ENCODE data around the gene SKAP2. TPM values are rescaled to one million over a fixed set of nuclear protein-coding genes. Genes with fewer than 3 reads are reported as not detected.

The SKAP2 gene
- polyA plus RNA-seq, 4 donors, result 7.6 to 44.2 (median 14.4) TPM

DNA sequence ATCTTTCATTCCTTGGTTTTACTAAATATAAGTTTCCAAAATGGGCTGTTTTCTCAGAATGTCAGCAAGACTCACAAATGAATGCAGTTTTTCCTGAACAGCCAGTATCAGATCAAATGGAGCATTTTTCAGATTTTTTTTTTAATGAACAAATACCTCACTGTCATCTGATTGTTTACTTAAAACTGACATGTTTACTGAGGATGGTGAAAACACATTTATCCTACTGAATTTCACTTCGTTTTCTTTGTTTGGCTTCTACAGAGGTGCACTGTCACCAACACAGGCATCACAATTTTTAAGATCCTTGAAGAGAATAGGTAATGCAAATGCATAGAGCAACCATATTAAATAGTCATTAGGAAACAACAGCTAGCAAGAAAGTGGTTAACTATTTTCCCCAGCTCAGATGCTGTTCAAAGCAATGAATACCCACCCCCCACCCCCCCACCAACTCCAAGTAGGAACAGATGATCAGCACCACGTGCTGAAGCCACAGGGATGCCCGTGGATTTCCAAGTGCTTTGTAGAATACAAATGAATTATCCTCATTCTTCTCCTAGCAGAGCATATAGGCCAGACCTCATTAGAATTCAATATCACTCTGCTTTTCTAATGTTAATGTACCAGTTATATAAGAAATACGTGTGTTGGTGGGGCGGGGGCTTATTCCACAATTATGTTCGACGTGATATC is 205.9 kb downstream of the SKAP2 start:
- Histone ChIP-seq H3K27me3 (ENCODE audit: control insufficient read depth in 3 of 3, insufficient read depth in 3 of 3, low read length in 3 of 3) (no peaks in the 10 kb centered on the region), H3K9me3 (ENCODE audit: control insufficient read depth in 2 of 2, insufficient read depth in 1 of 2, low read depth in 1 of 2, low read length in 1 of 2) (no peaks in the 10 kb centered on the region), H3K4me3 (ENCODE audit: low read depth in 1 of 3, low read length in 3 of 3) (no peak overlapping the region), H3K4me1 (ENCODE audit: control insufficient read depth in 3 of 3, insufficient read depth in 2 of 3, low read depth in 1 of 3, low read length in 2 of 3) (no peaks in the 10 kb centered on the region), H3K36me3 (ENCODE audit: control insufficient read depth in 3 of 3, insufficient read depth in 2 of 3, low read depth in 1 of 3, low read length in 3 of 3) (no peaks in the 10 kb centered on the region), H3K27ac (ENCODE audit: low read depth in 1 of 3, low read length in 2 of 3) (no peak overlapping the region)
- WGBS, 3 donors, result 82 to 88% (median 82%) methylated on average over 7 of the region's 7 CpGs
- no peak for FAIRE-seq
- DNase-seq, result no peak

DNA sequence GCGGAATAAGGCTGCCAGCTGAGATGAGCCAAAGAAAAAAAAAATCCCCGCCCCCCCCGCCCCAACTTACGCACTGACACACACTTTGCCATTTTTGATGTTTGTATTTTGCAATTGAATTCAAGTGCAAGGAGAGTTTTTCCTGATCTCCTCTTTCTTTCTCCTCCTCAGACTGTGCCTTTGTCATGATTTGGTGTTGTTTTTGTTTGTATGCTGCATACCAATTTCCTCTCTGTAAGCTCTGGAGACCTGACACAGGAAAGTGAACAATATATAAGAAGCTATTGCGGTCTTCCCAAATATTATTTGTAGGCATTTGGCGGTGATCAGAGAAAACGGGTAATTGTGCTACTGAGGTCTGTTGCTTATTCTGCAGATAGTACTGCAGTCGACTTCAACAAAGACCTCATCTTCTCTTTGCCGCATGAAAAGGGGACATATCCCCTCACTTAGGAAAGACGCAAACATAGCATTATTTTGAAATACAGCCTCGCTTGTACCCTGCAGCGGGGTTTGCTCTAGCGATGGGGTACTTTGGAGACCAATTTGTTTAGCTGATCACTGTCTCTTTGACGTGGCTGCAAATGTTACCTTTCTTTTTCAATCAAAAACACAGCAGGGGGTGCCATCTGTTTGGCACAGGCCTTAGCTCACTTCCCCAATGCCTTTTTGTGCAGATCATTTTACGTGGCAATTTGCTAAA is 206.6 kb downstream of the SKAP2 start:
- Histone ChIP-seq H3K27me3 (ENCODE audit: control insufficient read depth in 3 of 3, insufficient read depth in 3 of 3, low read length in 3 of 3) (no peaks in the 10 kb centered on the region), H3K27ac (ENCODE audit: low read depth in 1 of 3, low read length in 2 of 3) (no peak overlapping the region), H3K4me3 (ENCODE audit: low read depth in 1 of 3, low read length in 3 of 3) (no peak overlapping the region), H3K36me3 (ENCODE audit: control insufficient read depth in 3 of 3, insufficient read depth in 2 of 3, low read depth in 1 of 3, low read length in 3 of 3) (no peaks in the 10 kb centered on the region), H3K9me3 (ENCODE audit: control insufficient read depth in 2 of 2, insufficient read depth in 1 of 2, low read depth in 1 of 2, low read length in 1 of 2) (no peaks in the 10 kb centered on the region), H3K4me1 (ENCODE audit: control insufficient read depth in 3 of 3, insufficient read depth in 2 of 3, low read depth in 1 of 3, low read length in 2 of 3) (no peaks in the 10 kb centered on the region)
- FAIRE-seq (no peak), DNase-seq (no peak)
- 84 to 87% (median 87%) methylated on average over 15 of the region's 15 CpGs for WGBS, 3 donors

DNA sequence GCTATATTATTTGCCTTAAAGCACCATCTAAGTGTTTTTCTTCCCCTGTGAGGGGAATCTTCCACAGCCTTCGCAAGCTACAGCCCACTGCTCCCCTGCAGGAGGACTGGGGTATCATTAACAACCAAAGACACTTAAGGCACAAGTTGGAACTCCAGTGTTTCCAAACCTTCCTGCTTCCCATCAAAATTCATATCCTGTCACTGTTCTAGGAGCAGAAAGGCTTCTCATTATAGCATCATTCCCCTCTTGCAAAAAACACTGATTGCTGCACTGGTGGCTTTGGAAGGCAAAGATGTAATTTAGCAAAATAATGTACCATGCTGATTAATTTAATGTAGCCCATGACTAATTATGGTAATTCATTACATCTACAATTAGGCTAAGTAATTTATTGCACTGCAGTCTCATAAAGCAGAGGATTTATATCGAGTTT is 207.2 kb downstream of the SKAP2 start:
- no peak for DNase-seq
- FAIRE-seq, result no peak
- Histone ChIP-seq H3K27me3 (ENCODE audit: control insufficient read depth in 3 of 3, insufficient read depth in 3 of 3, low read length in 3 of 3) (no peaks in the 10 kb centered on the region), H3K27ac (ENCODE audit: low read depth in 1 of 3, low read length in 2 of 3) (no peak overlapping the region), H3K4me1 (ENCODE audit: control insufficient read depth in 3 of 3, insufficient read depth in 2 of 3, low read depth in 1 of 3, low read length in 2 of 3) (no peaks in the 10 kb centered on the region), H3K36me3 (ENCODE audit: control insufficient read depth in 3 of 3, insufficient read depth in 2 of 3, low read depth in 1 of 3, low read length in 3 of 3) (no peaks in the 10 kb centered on the region), H3K9me3 (ENCODE audit: control insufficient read depth in 2 of 2, insufficient read depth in 1 of 2, low read depth in 1 of 2, low read length in 1 of 2) (no peaks in the 10 kb centered on the region), H3K4me3 (ENCODE audit: low read depth in 1 of 3, low read length in 3 of 3) (no peak overlapping the region)
- 65 to 77% (median 74%) methylated on average over 2 of the region's 2 CpGs for WGBS, 3 donors

DNA sequence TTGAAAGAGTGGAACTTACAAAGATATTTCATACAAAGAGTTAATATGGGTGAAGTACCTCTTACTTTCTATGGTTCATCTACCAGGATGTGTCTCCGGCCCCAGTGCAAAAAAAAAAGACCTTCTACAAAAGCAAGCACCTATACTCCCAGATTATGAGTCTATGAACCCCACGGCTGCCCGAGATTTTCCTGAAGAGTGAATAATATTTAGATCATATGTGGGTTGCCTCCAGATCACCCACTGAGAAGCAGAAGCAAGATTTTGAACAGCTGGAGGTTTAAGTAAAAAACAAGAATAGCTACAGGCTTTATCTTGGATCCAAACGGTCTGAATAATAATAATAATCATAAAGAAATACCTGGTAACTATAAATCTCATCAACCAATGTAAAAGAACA is 207.7 kb downstream of the SKAP2 start:
- 69 to 72% (median 70%) methylated on average over 4 of the region's 4 CpGs for WGBS, 3 donors
- FAIRE-seq (no peak), DNase-seq (no peak)
- no peaks in the 10 kb centered on the region for H3K4me1 ChIP-seq (ENCODE audit: control insufficient read depth in 3 of 3, insufficient read depth in 2 of 3, low read depth in 1 of 3, low read length in 2 of 3)
- H3K4me3 ChIP-seq (ENCODE audit: low read depth in 1 of 3, low read length in 3 of 3), result no peak overlapping the region
- H3K27ac ChIP-seq (ENCODE audit: low read depth in 1 of 3, low read length in 2 of 3), result no peak overlapping the region
- no peaks in the 10 kb centered on the region for H3K9me3 ChIP-seq (ENCODE audit: control insufficient read depth in 2 of 2, insufficient read depth in 1 of 2, low read depth in 1 of 2, low read length in 1 of 2)
- no peaks in the 10 kb centered on the region for H3K27me3 ChIP-seq (ENCODE audit: control insufficient read depth in 3 of 3, insufficient read depth in 3 of 3, low read length in 3 of 3)
- H3K36me3 ChIP-seq (ENCODE audit: control insufficient read depth in 3 of 3, insufficient read depth in 2 of 3, low read depth in 1 of 3, low read length in 3 of 3), result no peaks in the 10 kb centered on the region

DNA sequence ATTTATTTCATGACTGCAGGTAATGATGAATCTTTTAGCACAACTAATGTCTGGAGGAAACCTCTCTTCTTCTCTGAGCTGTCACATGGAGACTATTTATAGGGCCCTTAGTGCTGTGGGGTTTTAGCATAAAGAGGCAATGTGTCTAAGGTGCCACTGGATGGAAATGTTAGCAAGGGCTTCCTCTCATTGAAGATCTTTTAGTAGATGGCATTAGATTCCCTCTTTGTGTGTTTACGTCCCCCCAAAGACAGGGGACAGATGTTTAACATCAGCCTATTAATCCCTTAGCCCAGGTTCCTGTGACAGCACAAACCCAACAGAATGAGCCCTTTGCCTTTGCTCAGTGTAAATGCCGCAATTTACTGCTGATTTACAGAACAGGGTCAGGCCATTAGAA is 208.6 kb downstream of the SKAP2 start:
- H3K9me3 ChIP-seq (ENCODE audit: control insufficient read depth in 2 of 2, insufficient read depth in 1 of 2, low read depth in 1 of 2, low read length in 1 of 2), result no peaks in the 10 kb centered on the region

DNA sequence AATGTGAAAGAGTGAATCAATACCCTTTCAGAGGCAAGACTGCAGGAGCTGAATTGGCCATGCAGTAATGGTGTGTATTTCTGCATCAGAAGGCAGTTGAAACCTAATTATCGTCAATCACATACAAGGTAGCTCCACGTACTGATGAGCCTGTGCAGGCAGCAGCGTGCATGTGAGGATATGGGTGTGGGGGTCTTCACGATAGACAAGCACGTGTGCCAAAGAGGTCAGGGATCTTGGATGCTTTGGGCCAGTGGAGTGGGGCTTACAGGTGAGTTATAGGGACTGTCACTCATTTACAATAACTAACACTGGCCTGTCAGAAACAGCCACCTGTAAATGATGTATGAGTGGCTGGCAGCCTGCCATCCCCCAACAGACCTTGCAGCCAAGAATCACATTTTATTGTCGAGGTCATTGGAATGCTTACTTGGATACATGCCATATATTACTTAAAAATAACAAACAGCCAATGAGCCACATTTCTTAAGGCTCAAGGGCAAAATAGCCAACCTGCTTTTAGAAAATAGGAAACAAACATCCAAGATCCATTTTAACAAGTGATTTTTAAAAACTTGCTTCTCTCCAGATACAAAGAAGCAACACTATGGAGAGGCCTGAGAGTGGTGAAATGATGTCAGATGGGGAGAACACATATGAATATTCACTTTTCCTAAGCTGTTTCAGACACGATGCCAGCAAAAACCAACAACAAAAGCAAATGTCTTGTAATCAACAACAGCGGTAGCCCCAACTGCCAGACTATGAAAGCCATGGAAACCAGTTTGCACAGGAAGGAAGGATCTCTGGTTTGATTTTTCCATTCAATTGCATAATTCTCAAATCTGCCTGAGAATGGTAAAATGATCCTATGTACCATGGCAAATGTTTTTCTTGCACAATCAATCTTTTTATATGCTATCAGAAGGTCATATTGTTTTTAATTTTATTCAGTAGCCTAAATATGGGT is 210.7 kb downstream of the SKAP2 start:
- no peaks in the 10 kb centered on the region for H3K27me3 ChIP-seq (ENCODE audit: control insufficient read depth in 3 of 3, insufficient read depth in 3 of 3, low read length in 3 of 3)
- 33 to 61% (median 41%) methylated on average over 8 of the region's 8 CpGs for WGBS, 3 donors
- FAIRE-seq (no peak), DNase-seq (peak; percentile 45 to 59)
- no peaks in the 10 kb centered on the region for H3K9me3 ChIP-seq (ENCODE audit: control insufficient read depth in 2 of 2, insufficient read depth in 1 of 2, low read depth in 1 of 2, low read length in 1 of 2)
- H3K36me3 ChIP-seq (ENCODE audit: control insufficient read depth in 3 of 3, insufficient read depth in 2 of 3, low read depth in 1 of 3, low read length in 3 of 3), result no peaks in the 10 kb centered on the region
- H3K4me3 ChIP-seq (ENCODE audit: low read depth in 1 of 3, low read length in 3 of 3), result no peak overlapping the region
- no peaks in the 10 kb centered on the region for H3K4me1 ChIP-seq (ENCODE audit: control insufficient read depth in 3 of 3, insufficient read depth in 2 of 3, low read depth in 1 of 3, low read length in 2 of 3)
- H3K27ac ChIP-seq (ENCODE audit: low read depth in 1 of 3, low read length in 2 of 3), result no peak overlapping the region

More for the DNA sequence above, 208.6 kb downstream of the SKAP2 start:
- DNase-seq, result no peak
- Histone ChIP-seq H3K27ac (ENCODE audit: low read depth in 1 of 3, low read length in 2 of 3) (no peak overlapping the region), H3K36me3 (ENCODE audit: control insufficient read depth in 3 of 3, insufficient read depth in 2 of 3, low read depth in 1 of 3, low read length in 3 of 3) (no peaks in the 10 kb centered on the region), H3K27me3 (ENCODE audit: control insufficient read depth in 3 of 3, insufficient read depth in 3 of 3, low read length in 3 of 3) (no peaks in the 10 kb centered on the region), H3K4me3 (ENCODE audit: low read depth in 1 of 3, low read length in 3 of 3) (no peak overlapping the region), H3K4me1 (ENCODE audit: control insufficient read depth in 3 of 3, insufficient read depth in 2 of 3, low read depth in 1 of 3, low read length in 2 of 3) (no peaks in the 10 kb centered on the region)
- FAIRE-seq, result no peak
- WGBS, 3 donors, result 88 to 96% (median 91%) methylated on average over 2 of the region's 2 CpGs

DNA sequence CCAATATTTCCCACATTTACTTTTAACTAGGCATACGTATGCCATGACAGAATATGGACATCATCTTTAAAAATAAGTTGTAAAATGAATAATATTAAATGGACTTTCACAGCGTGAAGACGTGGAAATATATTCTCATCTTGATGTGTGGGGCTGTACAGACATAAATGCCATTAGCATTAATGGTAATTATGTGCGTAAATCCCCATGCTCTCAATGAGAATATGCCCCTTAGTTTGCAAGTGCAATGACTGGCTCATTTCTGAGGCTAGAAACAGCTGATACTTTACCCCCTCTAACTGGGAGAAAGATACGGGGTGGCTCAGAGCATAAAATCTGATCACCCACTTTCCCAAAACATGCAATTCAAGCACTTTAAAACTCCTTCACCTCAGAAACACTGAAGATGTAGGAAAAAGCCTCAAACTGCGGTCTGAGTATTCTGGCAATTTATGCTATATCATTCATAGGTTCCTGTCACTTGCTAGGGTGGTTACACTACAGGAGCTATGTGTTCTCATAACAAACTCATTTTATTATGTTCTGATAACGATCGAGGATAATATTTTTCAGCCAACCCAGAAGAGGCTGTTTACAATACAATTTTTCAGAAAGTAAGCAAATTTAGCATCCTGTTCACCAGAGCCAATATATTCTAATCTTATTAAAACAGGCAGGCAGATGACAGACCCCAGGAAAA is 211.8 kb downstream of the SKAP2 start:
- DNase-seq, result no peak
- WGBS, 3 donors, result 89 to 93% (median 91%) methylated on average over 8 of the region's 8 CpGs
- Histone ChIP-seq H3K4me1 (ENCODE audit: control insufficient read depth in 3 of 3, insufficient read depth in 2 of 3, low read depth in 1 of 3, low read length in 2 of 3) (no peaks in the 10 kb centered on the region), H3K27ac (ENCODE audit: low read depth in 1 of 3, low read length in 2 of 3) (no peak overlapping the region), H3K27me3 (ENCODE audit: control insufficient read depth in 3 of 3, insufficient read depth in 3 of 3, low read length in 3 of 3) (no peaks in the 10 kb centered on the region), H3K9me3 (ENCODE audit: control insufficient read depth in 2 of 2, insufficient read depth in 1 of 2, low read depth in 1 of 2, low read length in 1 of 2) (no peaks in the 10 kb centered on the region), H3K36me3 (ENCODE audit: control insufficient read depth in 3 of 3, insufficient read depth in 2 of 3, low read depth in 1 of 3, low read length in 3 of 3) (no peaks in the 10 kb centered on the region), H3K4me3 (ENCODE audit: low read depth in 1 of 3, low read length in 3 of 3) (no peak overlapping the region)
- FAIRE-seq, result no peak

DNA sequence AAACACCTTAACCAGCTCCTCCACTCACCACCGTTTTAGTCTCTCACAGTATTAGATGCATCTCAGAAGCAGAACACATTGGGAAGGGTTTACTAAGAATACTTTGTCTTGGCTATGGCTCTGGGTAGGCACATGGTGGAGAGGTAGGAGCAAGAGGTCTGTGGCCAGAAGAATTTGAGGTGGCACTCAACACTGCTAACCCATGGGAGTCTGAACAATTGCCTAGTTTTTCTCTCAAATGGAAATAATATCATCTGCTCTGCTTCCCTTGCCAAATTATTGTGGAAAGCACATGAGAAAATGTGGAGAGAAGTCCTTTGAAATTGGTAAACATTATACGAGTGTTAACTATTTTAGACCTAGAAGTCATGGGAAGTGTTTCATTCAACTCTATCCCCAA is 214.3 kb downstream of the SKAP2 start:
- DNase-seq (no peak), FAIRE-seq (no peak)
- Histone ChIP-seq H3K36me3 (ENCODE audit: control insufficient read depth in 3 of 3, insufficient read depth in 2 of 3, low read depth in 1 of 3, low read length in 3 of 3) (no peaks in the 10 kb centered on the region), H3K9me3 (ENCODE audit: control insufficient read depth in 2 of 2, insufficient read depth in 1 of 2, low read depth in 1 of 2, low read length in 1 of 2) (no peaks in the 10 kb centered on the region), H3K4me1 (ENCODE audit: control insufficient read depth in 3 of 3, insufficient read depth in 2 of 3, low read depth in 1 of 3, low read length in 2 of 3) (no peaks in the 10 kb centered on the region), H3K27ac (ENCODE audit: low read depth in 1 of 3, low read length in 2 of 3) (no peak overlapping the region), H3K27me3 (ENCODE audit: control insufficient read depth in 3 of 3, insufficient read depth in 3 of 3, low read length in 3 of 3) (no peaks in the 10 kb centered on the region), H3K4me3 (ENCODE audit: low read depth in 1 of 3, low read length in 3 of 3) (no peak overlapping the region)
- WGBS, 3 donors, result 78 to 89% (median 84%) methylated on average over 2 of the region's 2 CpGs

Data from small intestine (tissue), 7 donors.